K562 (cell line): ENCODE data around the gene PALMD. TPM values are rescaled to one million over a fixed set of nuclear protein-coding genes. Genes with fewer than 3 reads are reported as not detected.

Experiments used
- BCOR ChIP-seq: fragments of 450-650 bp; IDR thresholded peaks from 2 replicates; pipeline ENCODE4 v1.6.1; 2016
- HEY1 ChIP-seq: fragments of 250-450 bp; sonication (Bioruptor Pico); IDR thresholded peaks from 2 replicates; pipeline ENCODE4 v1.5.0; 2020; ENCODE audit warnings: mild to moderate bottlenecking, moderate library complexity, borderline replicate concordance
- MYNN ChIP-seq, 2 experiments: sonication (generic); formaldehyde crosslinking in 1 of 2; IDR thresholded peaks; 2 replicates each; pipeline versions ENCODE4 v1.5.0 to v1.6.1; 2016 to 2020; ENCODE audit warnings: antibody characterized with exemption in 1 of 2, missing genetic modification reagents in 1 of 2
- PATZ1 ChIP-seq: fragments of 250-450 bp; sonication (Bioruptor Pico); IDR thresholded peaks from 2 replicates; pipeline ENCODE4 v1.5.0; 2020; ENCODE audit warnings: mild to moderate bottlenecking, borderline replicate concordance
- POLR2G ChIP-seq: fragments of 200-400 bp; formaldehyde crosslinking; IDR thresholded peaks from 2 replicates; pipeline ENCODE4 v1.6.1; 2017; ENCODE audit warnings: low read depth, mild to moderate bottlenecking, antibody characterized with exemption, low read length, moderate library complexity
- U2AF1 ChIP-seq: fragments of 200-400 bp; formaldehyde crosslinking; optimal IDR thresholded peaks from 2 replicates; pipeline ENCODE3; 2017; ENCODE audit warnings: mild to moderate bottlenecking, low read depth, low read length, moderate library complexity
- ZNF12 ChIP-seq: sonication (generic); formaldehyde crosslinking; IDR thresholded peaks from 2 replicates; pipeline ENCODE4 v1.4.0; 2020; ENCODE audit warnings: mild to moderate bottlenecking, missing genetic modification reagents
- ZNF785 ChIP-seq: fragments of 250-450 bp; sonication (Bioruptor Pico); IDR thresholded peaks from 2 replicates; pipeline ENCODE4 v1.4.0; 2020; ENCODE audit warnings: mild to moderate bottlenecking
- polyA plus RNA-seq, 8 experiments: library from polyadenylated mRNA; depleted of rRNA in 4 of 8; stranded (reverse) in 5 of 8; unstranded in 3 of 8; fragments of >200 nt; fragmentation: Nextera tagmentation in 2 of 8; fragmentation: Illumina TruSeq in 1 of 8; extraction: Ambion mirVana in 2 of 8; extraction: Trizol in 1 of 8; gene quantifications; 2 replicates each; pipeline versions ENCODE4 v1.2.1 to v1.2.3, GENCODE V29; 2011 to 2014; ENCODE audit warnings: inconsistent platforms in 1 of 8, missing spikeins in 1 of 8
- total RNA-seq, 7 experiments: library from RNA; depleted of rRNA in 6 of 7; stranded (reverse); fragments of >200 nt in 6 of 7; fragmentation: Illumina TruSeq in 2 of 7; extraction: Trizol in 2 of 7; gene quantifications; 2 replicates each; pipeline versions ENCODE4 v1.2.1 to v1.2.3, GENCODE V29; 2011 to 2021; ENCODE audit warnings: low replicate concordance in 1 of 7
- TF ChIP-seq, protein P1 (sequence below): sonication (generic); formaldehyde crosslinking; IDR thresholded peaks from 2 replicates; pipeline ENCODE4 v1.5.0; 2020; ENCODE audit warnings: missing genetic modification reagents
- TF ChIP-seq, protein P2 (sequence below): sonication (generic); formaldehyde crosslinking; IDR thresholded peaks from 2 replicates; pipeline ENCODE4 v1.8.1; 2023; ENCODE audit warnings: mild to moderate bottlenecking, missing genetic modification reagents
- TF ChIP-seq, protein P3 (sequence below): fragments of 250-450 bp; sonication (Bioruptor Pico); IDR thresholded peaks from 2 replicates; pipeline ENCODE4 v1.4.0; 2020; ENCODE audit warnings: borderline replicate concordance

Gene PALMD
- total and polyA plus RNA-seq, 9 of the 15 experiments (the other 6 are each of a cell fraction or from before 2014, with no cell fraction given), result 2.7 to 13.5 (median 5.4) TPM

DNA sequence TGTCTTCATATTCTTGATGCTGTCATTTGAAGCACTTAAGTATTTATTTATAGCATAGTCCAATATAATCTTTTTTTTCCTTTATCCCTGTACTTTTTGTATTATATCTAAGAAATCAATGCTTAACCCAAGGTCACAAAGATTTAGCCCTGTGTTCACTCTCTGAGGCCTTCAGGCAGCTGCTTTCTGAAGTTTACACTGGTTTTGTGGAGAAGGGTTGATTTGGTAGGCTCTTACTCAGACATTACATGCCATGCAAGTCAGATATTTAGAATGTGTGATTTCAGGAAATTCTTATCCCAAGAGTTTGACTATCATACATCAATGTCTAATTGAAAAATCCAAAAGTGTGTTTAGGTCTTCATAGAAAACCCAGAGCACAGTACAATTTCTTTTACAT lies 56.3 kb downstream of the PALMD start (continued):
- TF ChIP-seq, protein P1, sequence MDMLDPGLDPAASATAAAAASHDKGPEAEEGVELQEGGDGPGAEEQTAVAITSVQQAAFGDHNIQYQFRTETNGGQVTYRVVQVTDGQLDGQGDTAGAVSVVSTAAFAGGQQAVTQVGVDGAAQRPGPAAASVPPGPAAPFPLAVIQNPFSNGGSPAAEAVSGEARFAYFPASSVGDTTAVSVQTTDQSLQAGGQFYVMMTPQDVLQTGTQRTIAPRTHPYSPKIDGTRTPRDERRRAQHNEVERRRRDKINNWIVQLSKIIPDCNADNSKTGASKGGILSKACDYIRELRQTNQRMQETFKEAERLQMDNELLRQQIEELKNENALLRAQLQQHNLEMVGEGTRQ, result no peak
- TF ChIP-seq PATZ1 (CRISPR knock-in tag) (no peak), ZNF12 (CRISPR knock-in tag) (no peak), ZNF785 (CRISPR knock-in tag) (no peak), HEY1 (no peak), POLR2G (no peak), MYNN (IDR thresholded peaks at IDR 0.05) (no peak), MYNN (CRISPR knock-in tag; IDR thresholded peaks at IDR 0.05) (no peak), BCOR (no peak), U2AF1 (no peak)
- TF ChIP-seq, protein P2, sequence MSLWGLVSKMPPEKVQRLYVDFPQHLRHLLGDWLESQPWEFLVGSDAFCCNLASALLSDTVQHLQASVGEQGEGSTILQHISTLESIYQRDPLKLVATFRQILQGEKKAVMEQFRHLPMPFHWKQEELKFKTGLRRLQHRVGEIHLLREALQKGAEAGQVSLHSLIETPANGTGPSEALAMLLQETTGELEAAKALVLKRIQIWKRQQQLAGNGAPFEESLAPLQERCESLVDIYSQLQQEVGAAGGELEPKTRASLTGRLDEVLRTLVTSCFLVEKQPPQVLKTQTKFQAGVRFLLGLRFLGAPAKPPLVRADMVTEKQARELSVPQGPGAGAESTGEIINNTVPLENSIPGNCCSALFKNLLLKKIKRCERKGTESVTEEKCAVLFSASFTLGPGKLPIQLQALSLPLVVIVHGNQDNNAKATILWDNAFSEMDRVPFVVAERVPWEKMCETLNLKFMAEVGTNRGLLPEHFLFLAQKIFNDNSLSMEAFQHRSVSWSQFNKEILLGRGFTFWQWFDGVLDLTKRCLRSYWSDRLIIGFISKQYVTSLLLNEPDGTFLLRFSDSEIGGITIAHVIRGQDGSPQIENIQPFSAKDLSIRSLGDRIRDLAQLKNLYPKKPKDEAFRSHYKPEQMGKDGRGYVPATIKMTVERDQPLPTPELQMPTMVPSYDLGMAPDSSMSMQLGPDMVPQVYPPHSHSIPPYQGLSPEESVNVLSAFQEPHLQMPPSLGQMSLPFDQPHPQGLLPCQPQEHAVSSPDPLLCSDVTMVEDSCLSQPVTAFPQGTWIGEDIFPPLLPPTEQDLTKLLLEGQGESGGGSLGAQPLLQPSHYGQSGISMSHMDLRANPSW (CRISPR knock-in tag), result no peak
- TF ChIP-seq, protein P3, sequence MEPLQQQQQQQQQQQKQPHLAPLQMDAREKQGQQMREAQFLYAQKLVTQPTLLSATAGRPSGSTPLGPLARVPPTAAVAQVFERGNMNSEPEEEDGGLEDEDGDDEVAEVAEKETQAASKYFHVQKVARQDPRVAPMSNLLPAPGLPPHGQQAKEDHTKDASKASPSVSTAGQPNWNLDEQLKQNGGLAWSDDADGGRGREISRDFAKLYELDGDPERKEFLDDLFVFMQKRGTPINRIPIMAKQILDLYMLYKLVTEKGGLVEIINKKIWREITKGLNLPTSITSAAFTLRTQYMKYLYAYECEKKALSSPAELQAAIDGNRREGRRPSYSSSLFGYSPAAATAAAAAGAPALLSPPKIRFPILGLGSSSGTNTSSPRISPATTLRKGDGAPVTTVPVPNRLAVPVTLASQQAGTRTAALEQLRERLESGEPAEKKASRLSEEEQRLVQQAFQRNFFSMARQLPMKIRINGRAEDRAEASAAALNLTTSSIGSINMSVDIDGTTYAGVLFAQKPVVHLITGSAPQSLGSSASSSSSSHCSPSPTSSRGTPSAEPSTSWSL (CRISPR knock-in tag), result no peak
